GM12865 (cell line): ENCODE results near the gene UBE3C.

Source experiments
- DNase-seq: peaks from one replicate; pipeline ENCODE4 v3.0.0; 2010; ENCODE audit warnings: low read depth
- H3K4me3 ChIP-seq: 2 replicates; pipeline ENCODE4 v1.5.1; 2011; ENCODE audit warnings: mild to moderate bottlenecking, low read depth, low read length, control low read depth
- TF ChIP-seq, protein P1 (sequence below): IDR thresholded peaks from 2 replicates; pipeline ENCODE4 v1.5.1; 2011; ENCODE audit warnings: low read length, control low read depth, low read depth, inconsistent platforms; ENCODE audit not compliant: insufficient read depth; ENCODE audit errors: missing control alignments

The UBE3C gene

DNA sequence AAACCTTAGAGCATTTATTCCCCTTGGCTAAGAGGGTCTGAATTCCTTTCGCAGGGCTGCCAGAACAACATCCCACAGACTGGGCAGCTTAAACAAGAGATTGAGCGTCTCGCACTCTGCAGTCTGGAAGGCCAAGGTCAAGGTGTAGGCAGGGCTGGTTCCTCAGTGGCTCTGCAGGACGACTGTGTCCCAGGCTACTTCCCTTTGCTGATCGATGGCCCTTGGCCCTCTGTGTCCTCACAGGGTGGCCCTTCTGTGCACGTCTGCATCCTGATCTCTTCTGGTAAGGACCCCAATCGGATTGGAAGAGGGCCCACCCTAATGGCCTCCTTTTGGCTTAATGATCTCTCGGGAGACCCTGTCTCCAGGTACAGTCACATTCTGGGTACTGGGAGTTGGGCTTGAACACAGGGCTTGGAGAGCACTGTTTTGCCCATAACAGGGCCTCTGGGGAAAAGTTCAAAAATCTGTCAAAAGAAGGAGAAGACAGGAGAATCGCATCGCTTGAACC is 162.9 kb downstream of the UBE3C start:
- DNase-seq = no peak
- H3K4me3 ChIP-seq = peak overlapping the region; percentile 40
- TF ChIP-seq, protein P1, sequence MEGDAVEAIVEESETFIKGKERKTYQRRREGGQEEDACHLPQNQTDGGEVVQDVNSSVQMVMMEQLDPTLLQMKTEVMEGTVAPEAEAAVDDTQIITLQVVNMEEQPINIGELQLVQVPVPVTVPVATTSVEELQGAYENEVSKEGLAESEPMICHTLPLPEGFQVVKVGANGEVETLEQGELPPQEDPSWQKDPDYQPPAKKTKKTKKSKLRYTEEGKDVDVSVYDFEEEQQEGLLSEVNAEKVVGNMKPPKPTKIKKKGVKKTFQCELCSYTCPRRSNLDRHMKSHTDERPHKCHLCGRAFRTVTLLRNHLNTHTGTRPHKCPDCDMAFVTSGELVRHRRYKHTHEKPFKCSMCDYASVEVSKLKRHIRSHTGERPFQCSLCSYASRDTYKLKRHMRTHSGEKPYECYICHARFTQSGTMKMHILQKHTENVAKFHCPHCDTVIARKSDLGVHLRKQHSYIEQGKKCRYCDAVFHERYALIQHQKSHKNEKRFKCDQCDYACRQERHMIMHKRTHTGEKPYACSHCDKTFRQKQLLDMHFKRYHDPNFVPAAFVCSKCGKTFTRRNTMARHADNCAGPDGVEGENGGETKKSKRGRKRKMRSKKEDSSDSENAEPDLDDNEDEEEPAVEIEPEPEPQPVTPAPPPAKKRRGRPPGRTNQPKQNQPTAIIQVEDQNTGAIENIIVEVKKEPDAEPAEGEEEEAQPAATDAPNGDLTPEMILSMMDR = no peak

DNA sequence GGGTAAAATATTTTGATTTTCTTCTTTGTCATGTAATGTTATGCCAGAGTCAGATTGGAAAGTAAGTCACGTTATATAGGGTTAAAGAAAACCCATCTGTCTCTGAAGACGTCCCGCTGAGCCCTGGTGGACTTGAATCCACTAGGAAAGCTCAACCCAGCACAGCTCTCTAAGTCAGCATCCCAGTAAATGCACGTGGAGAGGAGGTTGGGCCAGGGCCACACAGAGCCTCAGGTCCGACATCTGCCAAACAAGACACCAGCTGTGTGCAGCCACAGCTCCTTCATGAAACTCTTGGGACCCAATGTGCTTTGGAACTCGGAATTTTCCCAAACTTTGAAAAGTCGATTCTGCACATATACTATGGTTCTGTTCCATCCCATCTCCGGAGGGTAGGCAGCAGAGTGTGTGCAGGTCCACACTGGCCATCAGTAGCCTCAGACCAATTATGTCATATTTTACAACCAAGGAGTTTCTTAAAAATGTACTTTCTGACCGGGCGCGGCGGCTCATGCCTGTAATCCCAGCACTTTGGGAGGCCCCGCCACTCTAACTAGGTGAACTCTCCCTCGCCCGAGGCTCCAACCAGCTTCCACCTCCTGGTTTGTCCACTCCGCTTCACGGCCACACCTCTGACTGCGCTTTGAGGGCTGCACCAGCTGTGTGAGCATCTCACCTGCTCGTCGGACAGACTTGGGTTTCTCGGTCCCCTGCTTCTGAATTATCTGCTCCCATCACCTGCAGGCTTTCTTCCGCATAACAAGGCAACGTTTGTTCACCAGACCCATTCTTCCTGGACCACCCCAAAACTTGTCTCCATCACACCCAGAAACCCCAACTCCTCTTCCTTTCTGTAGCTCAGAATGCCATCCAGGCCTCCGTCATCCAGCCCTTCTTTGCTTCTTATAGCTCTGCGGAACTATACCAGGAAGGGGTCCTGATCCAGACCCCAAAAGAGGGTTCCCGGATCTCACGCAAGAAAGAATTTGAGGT is 168.4 kb downstream of the UBE3C start:
- DNase-seq = no peak
- no peak overlapping the region for H3K4me3 ChIP-seq
- TF ChIP-seq, protein P1 = no peak

DNA sequence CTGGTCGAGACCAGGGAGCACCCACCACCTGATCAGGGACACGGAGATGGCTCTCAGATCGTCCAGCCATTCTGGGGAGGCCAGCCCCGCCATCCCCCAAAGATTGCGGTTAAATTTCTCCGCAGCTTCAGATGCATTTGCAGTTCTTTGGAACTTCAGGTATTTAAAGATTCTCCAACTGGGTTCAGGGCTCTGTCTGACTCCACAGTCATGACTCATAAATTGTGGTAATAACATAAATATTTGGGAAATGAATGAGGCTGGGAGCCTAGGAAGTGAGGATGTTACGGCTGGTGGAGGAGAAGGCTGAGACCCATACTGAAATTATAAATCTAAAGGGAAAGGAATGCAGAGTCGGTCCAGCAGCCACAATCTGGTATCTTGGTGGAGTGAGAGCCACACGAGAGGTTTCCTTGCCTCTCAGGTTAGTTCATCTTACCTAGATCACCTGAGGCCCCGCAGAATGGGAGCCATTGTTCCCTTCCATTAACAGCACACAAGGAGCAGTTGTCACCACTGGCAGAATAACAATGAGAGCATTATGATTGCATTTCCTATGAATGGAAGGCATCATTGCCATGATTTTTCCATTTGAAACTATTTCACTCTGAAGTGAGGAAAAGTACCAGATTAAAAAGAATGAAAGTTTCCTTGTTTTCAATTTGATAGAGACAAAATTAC is 171.4 kb downstream of the UBE3C start:
- no peak for DNase-seq
- TF ChIP-seq, protein P1 = no peak
- H3K4me3 ChIP-seq = no peak overlapping the region

DNA sequence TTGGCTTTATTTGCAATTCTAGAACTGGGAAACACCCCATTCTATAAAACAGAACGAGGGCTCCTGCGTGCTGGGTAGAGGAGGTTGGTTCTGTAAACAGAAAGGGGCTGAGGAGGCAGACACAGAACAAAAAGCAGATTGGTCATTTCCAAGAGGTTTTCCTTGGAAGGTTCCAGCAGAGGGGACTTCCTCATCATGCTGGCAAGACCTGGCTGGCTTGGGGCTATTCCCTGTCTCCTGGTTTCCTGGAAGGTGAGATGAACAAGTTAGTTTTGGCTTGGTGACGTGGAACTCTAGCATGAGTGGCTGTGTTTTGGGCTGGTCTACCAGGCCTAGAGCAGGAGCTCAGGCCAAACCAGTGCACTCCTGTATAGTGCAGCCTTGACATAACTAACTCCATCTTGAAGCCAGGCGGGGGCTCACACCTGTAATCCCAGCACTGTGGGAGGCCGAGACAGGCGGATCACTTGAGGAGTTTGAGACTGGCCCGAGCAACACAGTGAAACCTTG is 172.0 kb downstream of the UBE3C start:
- TF ChIP-seq, protein P1 = no peak
- DNase-seq = no peak
- H3K4me3 ChIP-seq = no peak overlapping the region

DNA sequence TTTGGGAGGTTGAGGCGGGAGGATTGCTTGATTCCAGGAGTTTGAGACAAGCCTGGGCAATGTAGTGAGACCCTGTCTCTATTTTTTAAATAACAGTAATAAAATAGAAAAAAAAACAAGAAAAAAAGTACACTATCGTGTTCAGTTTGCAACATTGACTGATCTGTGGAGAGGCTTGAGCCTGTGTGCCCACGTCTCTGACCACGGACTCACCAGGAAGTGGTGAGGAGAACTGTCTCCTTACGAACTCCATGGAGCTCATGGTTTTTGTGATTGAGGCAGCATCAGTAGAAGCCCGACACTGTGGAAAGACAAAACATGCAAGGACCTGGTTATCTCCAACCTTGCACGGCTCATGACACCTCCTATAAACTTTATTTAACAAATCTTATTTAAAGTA is 174.2 kb downstream of the UBE3C start:
- TF ChIP-seq, protein P1 = no peak
- H3K4me3 ChIP-seq = no peak overlapping the region
- no peak for DNase-seq

DNA sequence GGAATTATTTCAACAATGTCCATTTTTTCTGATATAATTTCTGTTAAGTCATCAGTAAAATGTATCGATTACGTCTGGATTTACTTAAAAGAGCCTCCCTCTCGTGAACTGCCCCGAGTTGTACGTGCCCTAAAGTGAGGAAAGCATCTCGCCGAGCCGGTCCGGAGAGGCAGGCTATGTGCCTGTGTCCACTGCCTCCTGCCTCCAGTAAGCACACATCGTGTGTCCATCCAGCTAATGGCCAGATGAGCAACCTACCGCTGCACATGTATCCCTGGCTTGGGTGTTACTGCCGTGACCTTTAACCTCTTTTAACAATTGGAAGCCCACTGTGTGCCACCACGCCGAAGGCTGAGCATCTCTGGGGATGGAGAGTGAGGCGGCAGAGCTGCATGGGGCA is 174.9 kb downstream of the UBE3C start:
- no peak for DNase-seq
- no peak overlapping the region for H3K4me3 ChIP-seq
- TF ChIP-seq, protein P1 = no peak
